IPS-15b (cell line): ENCODE measurements around the gene TBPL2.
"Not testable (repeated sequence)": the region's sequence is repeated elsewhere in the genome, so short reads cannot be mapped to it uniquely, and the experiment has no call there.

Experiments
- H3K27me3 ChIP-seq: one replicate; pipeline ENCODE4 v1.6.1; 2013; ENCODE audit warnings: low read length; ENCODE audit not compliant: control insufficient read depth, insufficient read depth
- H3K36me3 ChIP-seq: one replicate; pipeline ENCODE4 v1.6.1; 2013; ENCODE audit warnings: low read length; ENCODE audit not compliant: control insufficient read depth, insufficient read depth
- H3K4me1 ChIP-seq: one replicate; pipeline ENCODE4 v1.6.1; 2013; ENCODE audit warnings: mild to moderate bottlenecking, low read length; ENCODE audit not compliant: control insufficient read depth, insufficient read depth
- H3K4me3 ChIP-seq: one replicate; pipeline ENCODE4 v1.5.1; 2013; ENCODE audit warnings: low read depth, low read length
- H3K9ac ChIP-seq: one replicate; pipeline ENCODE4 v1.6.1; 2013; ENCODE audit warnings: low read depth, mild to moderate bottlenecking, low read length
- H3K9me3 ChIP-seq: one replicate; pipeline ENCODE4 v1.6.1; 2013; ENCODE audit warnings: mild to moderate bottlenecking, low read length; ENCODE audit not compliant: control insufficient read depth, insufficient read depth

TBPL2 gene

GRCh38 chr14:55436931-55437330 lies 3.5 kb downstream of the TBPL2 start:
- H3K9me3 ChIP-seq: no peaks in the 10 kb centered on the region
- no peaks in the 10 kb centered on the region for H3K36me3 ChIP-seq
- H3K4me1 ChIP-seq: peaks cover 4% of the 10 kb centered on the region
- H3K27me3 ChIP-seq: no peaks in the 10 kb centered on the region
- no peak overlapping the region for H3K9ac ChIP-seq
- no peak overlapping the region for H3K4me3 ChIP-seq

- Histone ChIP-seq H3K27me3 (no peaks in the 10 kb centered on the region), H3K4me3 (no peak overlapping the region), H3K9ac (no peak overlapping the region), H3K4me1 (peaks cover 4% of the 10 kb centered on the region), H3K9me3 (no peaks in the 10 kb centered on the region), H3K36me3 (no peaks in the 10 kb centered on the region)
Observed at GRCh38 chr14:55436519-55436918, 3.9 kb downstream of the TBPL2 start.

- Histone ChIP-seq H3K9me3 (no peaks in the 10 kb centered on the region), H3K9ac (no peak overlapping the region), H3K4me3 (no peak overlapping the region), H3K4me1 (peaks cover 4% of the 10 kb centered on the region), H3K27me3 (no peaks in the 10 kb centered on the region), H3K36me3 (no peaks in the 10 kb centered on the region)
Observed at GRCh38 chr14:55434805-55435174, 5.6 kb downstream of the TBPL2 start.

GRCh38 chr14:55433880-55434804 lies 6.3 kb downstream of the TBPL2 start:
- Histone ChIP-seq H3K4me1 (peaks cover 5% of the 10 kb centered on the region), H3K27me3 (no peaks in the 10 kb centered on the region), H3K9ac (no peak overlapping the region), H3K4me3 (no peak overlapping the region), H3K36me3 (no peaks in the 10 kb centered on the region), H3K9me3 (no peaks in the 10 kb centered on the region)

GRCh38 chr14:55432628-55433027 lies 7.8 kb downstream of the TBPL2 start:
- Histone ChIP-seq H3K9me3 (no peaks in the 10 kb centered on the region), H3K4me3 (no peak overlapping the region), H3K36me3 (no peaks in the 10 kb centered on the region), H3K4me1 (peaks cover 6% of the 10 kb centered on the region), H3K9ac (no peak overlapping the region), H3K27me3 (no peaks in the 10 kb centered on the region)

- peaks cover 6% of the 10 kb centered on the region for H3K4me1 ChIP-seq
- H3K4me3 ChIP-seq: no peak overlapping the region
- no peaks in the 10 kb centered on the region for H3K36me3 ChIP-seq
- H3K27me3 ChIP-seq: no peaks in the 10 kb centered on the region
- no peaks in the 10 kb centered on the region for H3K9me3 ChIP-seq
- no peak overlapping the region for H3K9ac ChIP-seq
Observed at GRCh38 chr14:55430024-55430690, 10.3 kb downstream of the TBPL2 start.

- no peak overlapping the region for H3K9ac ChIP-seq
- H3K4me3 ChIP-seq: no peak overlapping the region
- no peaks in the 10 kb centered on the region for H3K27me3 ChIP-seq
Observed at GRCh38 chr14:55427439-55427838, 13.0 kb downstream of the TBPL2 start.

GRCh38 chr14:55426891-55427290 lies 13.5 kb downstream of the TBPL2 start:
- H3K9me3 ChIP-seq: no peaks in the 10 kb centered on the region
- no peak overlapping the region for H3K9ac ChIP-seq
- peaks cover 6% of the 10 kb centered on the region for H3K4me1 ChIP-seq
- no peaks in the 10 kb centered on the region for H3K36me3 ChIP-seq
- H3K4me3 ChIP-seq: no peak overlapping the region
- no peaks in the 10 kb centered on the region for H3K27me3 ChIP-seq

More at GRCh38 chr14:55427439-55427838, 13.0 kb downstream of the TBPL2 start:
- Histone ChIP-seq H3K4me1 (peaks cover 6% of the 10 kb centered on the region), H3K36me3 (no peaks in the 10 kb centered on the region), H3K9me3 (no peaks in the 10 kb centered on the region)

GRCh38 chr14:55425091-55425490 lies 15.3 kb downstream of the TBPL2 start:
- Histone ChIP-seq H3K9me3 (no peaks in the 10 kb centered on the region), H3K9ac (no peak overlapping the region), H3K27me3 (no peaks in the 10 kb centered on the region), H3K4me3 (no peak overlapping the region), H3K36me3 (no peaks in the 10 kb centered on the region), H3K4me1 (peaks cover 6% of the 10 kb centered on the region)

- Histone ChIP-seq H3K27me3 (no peaks in the 10 kb centered on the region), H3K9ac (no peak overlapping the region), H3K36me3 (no peaks in the 10 kb centered on the region), H3K4me3 (no peak overlapping the region), H3K4me1 (peaks cover 3% of the 10 kb centered on the region), H3K9me3 (no peaks in the 10 kb centered on the region)
Observed at GRCh38 chr14:55423969-55424368, 16.4 kb downstream of the TBPL2 start.

GRCh38 chr14:55422338-55422737 lies 18.1 kb downstream of the TBPL2 start:
- not testable (repeated sequence) for H3K9me3 ChIP-seq, H3K27me3 ChIP-seq, H3K4me1 ChIP-seq, H3K9ac ChIP-seq, H3K36me3 ChIP-seq, H3K4me3 ChIP-seq

- H3K27me3 ChIP-seq: no peaks in the 10 kb centered on the region
- no peaks in the 10 kb centered on the region for H3K36me3 ChIP-seq
- H3K4me1 ChIP-seq: peaks cover 2% of the 10 kb centered on the region
- H3K9ac ChIP-seq: no peak overlapping the region
- H3K4me3 ChIP-seq: no peak overlapping the region
- H3K9me3 ChIP-seq: no peaks in the 10 kb centered on the region
Observed at GRCh38 chr14:55419663-55420062, 20.8 kb downstream of the TBPL2 start.
